Activated naive CD8-positive, alpha-beta T cell treated with anti-CD3 and anti-CD28 coated beads, Interleukin-2, amount 50 U/mL, for 16 hours (primary cell): ENCODE measurements around the gene ADAT2.

Source experiments
- DNase-seq: peaks from one replicate; pipeline ENCODE4 v3.0.0-alpha.2; 2020; ENCODE audit warnings: low read depth, low spot score

ADAT2 gene

DNA sequence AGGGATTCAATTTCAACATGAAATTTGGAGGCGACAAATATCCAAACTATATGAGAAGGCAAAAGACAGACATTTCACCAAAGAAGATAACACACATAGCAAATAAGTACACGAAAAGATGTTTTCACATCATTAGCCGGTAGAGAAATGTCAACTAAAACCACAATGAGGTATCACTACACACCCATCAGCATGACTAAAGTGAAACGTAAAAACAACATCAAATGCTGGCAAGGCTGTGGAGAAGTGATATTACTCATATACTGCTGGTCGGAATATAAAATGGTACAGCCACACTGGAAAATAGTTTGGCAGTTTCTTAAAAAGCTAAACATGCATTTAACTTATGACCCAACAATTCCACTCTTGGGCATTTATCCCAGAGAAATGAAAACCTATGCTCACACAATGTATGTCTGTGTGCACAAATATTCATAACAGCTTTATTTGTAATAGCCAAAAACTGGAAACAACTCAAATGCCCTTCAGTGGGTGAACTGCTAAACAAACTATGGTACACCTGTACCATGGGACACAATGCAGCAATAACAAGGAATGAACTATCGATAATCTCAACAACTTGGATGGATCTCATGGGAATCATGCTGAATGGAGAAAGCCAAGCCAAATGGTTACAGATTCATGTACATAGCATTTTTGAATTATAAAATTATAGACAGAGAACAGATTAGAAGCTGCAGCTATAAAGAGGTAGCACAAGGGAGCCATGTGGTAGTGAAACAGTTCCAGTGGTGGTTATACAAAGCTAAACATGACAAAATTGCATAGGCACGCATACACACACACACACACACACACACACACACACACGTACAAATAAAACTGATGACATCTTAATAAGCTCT lies 8.6 kb downstream of the ADAT2 start:
- no peak for DNase-seq

DNA sequence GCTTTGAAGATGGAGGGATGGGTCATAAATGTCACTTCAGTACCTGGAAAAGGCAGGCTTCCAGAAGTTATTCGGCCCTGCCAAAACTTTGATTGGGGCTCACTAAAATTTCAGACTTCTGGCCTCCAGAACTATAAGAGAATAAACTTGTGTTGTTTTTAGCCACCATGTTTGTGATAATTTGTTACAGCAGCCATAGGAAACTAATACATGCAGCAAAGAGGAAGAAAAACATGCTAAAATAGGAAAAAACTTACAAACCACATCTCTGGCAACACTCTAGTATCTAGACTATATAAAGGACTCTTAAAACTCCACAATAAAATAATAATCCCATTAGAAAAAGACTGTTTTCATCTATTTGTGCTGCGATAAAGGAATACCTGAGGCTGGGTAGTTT lies 9.5 kb downstream of the ADAT2 start:
- no peak for DNase-seq

DNA sequence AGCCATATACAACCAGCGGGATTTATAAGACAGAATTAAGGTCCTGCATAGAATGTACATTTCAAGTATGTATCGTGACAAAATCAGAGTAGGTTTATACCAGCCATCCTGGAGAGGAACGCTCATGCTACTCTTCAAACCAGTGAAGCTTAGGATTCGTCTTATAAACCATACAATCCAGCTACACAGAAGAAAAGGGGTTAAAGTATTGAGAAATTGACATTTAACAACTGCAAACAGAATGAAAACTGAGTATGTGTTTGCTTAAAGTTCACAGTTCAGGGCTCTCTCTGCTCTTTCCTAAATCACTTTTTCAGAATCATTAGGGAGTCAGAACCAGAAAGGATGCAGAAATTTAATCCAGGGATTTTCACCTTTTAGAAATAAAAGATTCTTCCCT lies 17.9 kb downstream of the ADAT2 start:
- no peak for DNase-seq

DNA sequence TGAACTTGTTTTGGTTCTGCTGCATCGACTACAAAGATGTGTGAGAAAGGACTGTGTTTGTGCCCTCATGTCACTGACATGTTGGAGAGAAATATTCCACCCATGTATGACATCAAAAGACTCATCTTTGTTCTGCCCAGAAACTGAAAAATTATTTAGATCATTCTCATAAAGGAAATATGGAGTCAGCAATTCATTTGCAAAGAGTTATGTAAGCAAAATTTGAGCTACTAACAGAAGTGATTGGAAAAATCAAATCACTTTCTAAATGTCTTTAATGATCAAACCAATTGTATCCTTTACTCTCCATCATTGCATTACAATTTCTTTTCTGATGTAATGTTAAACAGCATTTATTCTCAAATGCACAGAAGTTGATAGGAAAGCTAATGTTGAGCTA lies 19.3 kb downstream of the ADAT2 start:
- DNase-seq, result no peak

DNA sequence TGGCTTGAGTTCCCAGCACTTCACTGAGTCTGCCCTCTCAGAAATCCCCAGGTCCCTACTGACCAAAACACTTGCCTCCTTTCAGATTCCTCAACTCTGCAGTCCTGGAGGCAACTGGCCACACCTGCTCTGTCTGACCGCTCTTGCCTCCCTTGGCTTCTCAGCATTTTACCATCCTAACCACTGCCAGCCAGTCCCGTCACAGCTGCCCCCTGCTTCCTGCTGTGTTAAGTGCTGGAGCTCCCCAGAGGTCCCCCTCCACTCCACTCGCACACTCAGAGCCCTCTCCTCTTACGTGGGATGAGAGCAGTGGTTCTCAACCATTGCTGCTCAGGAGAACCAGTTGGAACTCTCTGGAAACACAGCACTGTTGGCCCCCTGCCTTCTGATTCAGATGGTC lies 20.5 kb downstream of the ADAT2 start:
- DNase-seq, result no peak

DNA sequence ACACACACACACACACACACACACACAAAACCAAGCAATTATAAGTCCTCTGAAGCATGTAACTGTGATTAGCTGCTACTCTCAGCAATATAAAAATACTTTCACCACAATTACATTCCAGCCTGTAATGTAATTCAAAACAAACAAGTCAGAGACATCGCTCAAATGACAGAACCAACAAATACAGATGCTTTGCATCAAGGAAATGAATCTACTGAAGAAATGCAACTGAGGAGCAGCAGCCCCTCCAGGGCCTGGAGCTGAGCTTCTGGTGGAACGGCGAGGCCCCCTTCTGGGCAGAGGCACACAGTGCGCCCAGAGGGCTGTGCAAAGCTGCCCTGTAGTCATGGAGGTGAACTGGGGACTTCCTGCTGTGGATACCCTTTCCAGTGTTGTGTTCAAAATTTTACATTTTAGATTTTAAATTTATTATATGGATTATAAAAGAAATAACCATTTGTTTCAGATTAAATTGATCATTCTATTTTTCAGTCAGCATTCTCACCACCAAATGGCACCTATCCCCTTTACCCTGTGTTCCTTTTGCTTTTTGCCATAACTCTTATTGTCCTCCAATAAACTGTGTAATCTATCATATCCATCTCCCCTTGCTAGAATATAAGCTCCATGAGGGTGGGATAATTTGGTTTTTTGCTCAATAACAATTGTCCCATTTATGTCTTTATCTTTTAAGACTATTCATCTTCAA lies 23.2 kb downstream of the ADAT2 start:
- DNase-seq, result peak; percentile 45

DNA sequence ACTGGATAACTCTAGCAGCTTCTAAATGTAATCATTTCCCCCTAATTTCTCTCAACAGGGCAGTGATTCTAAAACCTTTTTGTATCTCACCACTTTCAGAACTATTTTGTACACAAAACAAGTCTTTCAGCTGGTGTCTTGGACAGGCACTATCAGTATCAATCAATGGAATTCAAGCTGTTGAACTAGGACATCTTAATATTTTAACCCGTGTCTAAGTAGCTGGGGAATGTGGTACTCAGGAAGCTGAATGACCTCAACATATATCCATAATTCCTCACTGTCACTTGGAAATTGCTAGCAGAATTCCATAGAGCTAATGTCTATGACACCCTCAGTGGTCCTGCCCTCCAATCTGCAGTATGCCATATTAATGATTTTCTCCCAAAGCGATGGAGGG lies 24.5 kb downstream of the ADAT2 start:
- DNase-seq, result no peak

DNA sequence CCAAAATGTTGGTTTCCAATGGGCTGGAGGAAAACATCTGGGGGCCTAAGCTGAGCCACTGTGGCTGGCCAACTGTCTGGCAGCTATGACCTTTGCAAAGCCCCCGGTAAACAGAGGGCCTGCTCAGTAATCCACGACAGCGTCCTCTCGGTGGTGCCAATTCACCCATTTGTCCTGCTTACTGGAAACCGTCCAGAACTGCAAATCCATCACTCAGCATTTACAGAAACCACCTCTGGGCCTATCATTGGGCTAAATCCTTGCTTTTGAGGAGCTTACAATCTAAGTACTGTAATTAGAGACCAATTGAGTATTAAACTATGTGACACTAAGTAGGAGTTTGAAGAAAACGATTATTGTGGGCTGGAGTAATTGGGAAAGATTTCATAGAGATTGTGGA lies 31.0 kb downstream of the ADAT2 start:
- no peak for DNase-seq

DNA sequence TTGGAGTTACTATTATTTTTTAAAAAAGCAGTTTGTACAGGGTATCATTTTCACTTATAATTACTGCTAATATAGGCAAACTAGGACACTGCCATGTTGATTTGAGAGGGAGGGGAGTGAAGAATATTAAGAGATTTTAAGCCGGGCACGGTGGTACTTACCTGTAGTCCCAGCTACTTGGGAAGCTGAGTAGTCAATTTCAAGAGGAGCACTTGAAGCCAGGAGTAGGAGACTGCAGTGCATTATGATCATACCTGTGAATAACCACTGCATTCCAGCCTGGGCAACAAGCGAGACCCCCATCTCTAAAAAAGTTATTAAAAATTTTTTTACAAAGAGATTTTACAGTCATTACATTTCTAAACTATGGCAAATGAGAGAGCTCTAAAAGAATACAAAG lies 35.7 kb downstream of the ADAT2 start:
- no peak for DNase-seq

DNA sequence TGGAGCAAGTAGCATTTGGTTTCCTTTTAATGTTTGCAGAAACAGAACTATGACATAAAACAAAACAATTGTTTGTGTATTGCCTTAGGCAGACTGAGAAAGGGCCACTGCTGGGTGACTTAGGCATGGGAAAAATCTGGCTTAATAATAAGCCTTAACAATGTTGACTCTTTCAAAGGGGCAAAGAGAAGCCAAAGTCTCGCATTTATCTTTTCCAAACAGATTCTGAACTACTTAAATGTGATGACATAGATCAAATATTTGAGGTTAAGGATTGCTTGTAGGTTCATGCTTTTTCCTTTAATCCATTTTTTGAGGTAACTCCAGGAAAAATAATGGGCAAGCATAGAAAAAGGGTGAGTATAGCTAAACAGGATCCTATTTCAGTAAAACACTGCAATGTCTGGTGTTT lies 39.6 kb downstream of the ADAT2 start:
- no peak for DNase-seq

DNA sequence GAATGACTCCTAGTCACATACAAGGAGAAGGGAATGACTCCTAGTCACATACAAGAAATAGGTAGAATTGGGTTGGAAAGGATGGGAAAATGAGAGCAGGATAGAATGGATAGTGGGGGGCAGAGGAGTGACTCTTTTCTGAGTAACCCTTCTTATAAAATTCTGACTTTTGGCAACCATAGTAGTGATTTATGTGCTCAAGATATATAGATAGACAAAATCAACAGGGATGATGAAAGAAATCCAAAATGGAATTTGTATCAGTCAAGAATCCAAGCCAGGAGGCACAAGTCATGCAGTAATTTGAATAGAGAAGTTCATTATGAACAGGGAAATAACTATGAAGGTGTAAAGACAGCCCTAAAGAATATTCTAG lies 41.7 kb downstream of the ADAT2 start:
- DNase-seq, result no peak

DNA sequence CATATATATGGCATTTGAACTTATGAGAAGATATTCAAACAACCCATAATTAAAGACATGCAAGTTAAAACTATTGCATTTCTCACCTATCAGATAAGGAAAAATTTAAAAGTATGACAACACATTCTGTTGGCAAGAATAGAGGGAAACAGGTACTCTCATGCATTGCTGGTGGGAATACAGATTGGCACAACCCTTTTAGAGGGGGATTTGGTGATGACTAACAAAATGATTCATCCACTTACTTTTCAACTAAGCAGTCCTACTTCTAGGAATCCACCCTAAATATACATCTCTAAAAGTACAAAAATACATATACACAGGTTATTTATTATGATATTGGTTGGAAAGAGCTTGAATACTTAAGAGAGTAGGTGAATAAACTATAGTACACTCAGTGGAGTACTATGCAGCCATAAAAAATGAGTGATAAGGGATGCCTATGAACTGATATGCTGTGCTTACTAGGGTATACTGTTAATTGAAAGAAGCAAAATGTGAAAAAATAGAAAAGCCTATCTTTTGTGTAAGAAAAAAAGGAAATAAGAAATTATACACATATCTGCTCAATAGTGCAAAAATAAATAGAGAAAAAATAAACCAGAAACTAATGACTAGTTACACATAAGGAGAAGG lies 42.2 kb downstream of the ADAT2 start:
- DNase-seq, result no peak

DNA sequence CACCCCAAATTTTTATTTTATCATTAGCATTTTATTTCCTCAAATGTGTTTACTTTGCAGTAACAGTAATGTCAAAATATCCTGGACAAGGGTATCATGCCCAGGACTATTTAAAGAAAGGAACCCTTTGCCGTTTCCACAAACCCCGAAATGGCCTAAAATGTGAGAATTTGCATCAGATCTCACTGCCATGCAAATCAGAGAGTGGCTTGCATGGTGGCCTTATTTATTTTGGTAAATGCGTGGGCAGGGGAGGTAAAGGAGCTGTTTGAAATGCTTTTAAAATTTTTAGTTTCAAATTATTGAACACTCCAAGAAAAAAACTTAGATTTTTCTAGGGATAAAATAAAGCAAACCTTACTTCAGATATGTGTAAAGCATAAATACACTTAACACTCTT lies 43.8 kb downstream of the ADAT2 start:
- no peak for DNase-seq

DNA sequence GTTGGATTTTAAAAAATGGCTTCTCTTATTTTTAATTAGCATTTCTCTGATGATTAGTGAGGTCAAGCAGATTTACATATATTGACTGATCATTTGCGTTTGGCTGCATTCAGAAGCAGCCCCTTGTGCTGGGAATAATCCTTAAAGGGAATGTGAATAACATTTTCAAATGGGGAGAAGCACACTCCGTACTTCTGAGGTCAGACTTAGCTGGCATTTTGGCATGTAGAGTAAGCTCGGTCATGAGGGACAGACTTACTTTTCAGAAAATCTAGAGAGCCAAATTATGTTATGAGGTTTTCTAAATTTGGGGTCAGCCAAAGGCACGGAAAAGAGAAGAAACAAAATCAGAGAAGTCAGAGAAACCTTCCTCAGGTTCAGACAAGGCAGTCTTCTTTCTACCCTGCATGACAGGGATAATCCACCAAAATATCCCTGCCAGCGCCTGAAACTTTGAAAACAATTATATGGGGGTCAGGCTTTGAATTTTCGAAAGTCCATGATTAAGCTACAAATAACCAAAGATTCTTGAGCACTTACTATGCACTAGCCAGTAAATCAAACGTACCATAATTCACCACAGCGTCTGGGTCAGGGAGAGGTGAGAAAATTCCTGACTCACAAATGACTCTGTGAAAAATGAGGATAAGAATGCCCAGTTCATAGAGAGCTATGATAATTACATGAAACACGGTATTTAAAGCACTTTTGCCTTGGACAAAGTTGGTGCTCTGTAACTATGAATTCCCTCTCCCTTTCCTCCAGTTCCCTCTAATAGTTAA lies 44.9 kb downstream of the ADAT2 start:
- DNase-seq, result no peak

DNA sequence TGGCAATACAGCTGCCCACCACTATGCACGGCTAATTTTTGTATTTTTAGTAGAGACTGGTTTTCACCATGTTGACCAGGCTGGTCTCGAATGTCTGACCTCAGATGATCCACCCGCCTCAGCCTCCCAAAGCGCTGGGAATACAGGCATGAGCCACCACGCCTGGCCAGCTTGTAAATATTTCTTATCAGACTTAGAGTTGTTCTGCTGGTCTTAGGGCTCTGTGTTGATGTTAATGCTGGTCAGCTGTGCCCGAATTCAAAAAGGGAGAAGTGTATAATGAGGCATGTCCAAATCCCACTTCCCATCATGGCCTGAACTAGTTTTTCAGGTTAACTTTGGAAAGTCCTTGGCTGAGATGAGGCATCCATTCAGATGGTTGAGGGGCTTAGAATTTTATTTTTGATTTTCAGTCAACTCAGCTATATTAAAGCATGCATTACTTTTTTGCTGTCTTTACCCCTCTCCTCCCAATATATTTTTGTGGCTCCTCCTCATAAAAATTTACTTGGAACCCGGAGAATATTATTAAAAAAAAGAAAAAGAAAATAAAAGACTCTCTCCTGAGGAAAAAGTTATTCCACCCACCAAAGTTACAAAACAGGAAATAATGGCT lies 47.7 kb downstream of the ADAT2 start:
- no peak for DNase-seq

DNA sequence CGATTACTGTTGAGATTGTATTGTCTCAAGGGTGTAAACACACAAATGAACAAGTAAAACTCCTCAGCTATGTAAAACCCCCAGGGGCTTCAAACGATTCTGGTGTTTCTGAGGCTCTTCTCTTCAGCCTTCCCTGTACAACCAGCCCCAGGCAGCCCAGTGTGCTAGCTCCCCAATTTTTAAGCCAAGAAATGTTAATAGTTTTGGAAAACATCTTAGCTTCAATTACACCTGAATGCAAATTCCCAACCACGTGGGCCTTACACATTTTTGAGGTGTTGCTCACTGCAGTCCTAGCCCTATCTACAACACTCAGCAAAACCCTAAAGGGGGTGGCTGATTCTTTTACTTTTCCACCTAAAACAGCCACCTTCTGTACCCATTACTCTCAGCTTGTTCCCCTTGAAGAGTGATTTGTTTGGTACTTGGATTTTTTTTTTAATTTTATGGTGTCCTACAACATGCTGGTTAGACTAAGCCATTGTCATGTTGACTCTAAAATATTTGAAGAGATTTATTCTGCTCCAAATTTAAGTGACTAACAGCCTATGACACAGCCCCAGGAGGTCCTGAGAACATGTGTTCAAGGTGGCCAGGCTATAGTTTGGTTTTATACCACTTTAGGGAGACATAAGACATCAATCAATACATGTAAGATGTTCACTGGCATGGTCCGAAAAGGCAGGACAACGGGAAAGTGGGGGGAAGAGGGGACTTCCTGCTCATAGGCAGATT lies 48.7 kb downstream of the ADAT2 start:
- no peak for DNase-seq

DNA sequence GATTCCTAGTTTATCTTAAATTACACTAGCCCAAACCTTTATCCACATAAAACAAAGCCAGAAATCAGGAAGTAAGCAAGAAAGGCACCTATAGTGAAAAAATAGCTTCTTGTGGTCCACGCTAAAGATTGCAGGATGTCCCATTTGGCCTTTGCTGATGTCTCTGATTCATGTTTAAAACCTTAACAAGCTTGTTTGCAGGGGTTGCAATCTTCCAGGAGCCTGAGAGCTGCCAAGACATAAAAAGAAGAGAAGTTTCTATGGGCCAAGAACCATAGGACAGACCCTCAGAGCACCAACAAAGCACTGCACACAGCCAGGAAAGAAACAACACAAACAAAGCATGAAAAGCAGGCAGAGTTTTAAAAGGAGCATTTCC lies 49.4 kb downstream of the ADAT2 start:
- DNase-seq, result no peak

DNA sequence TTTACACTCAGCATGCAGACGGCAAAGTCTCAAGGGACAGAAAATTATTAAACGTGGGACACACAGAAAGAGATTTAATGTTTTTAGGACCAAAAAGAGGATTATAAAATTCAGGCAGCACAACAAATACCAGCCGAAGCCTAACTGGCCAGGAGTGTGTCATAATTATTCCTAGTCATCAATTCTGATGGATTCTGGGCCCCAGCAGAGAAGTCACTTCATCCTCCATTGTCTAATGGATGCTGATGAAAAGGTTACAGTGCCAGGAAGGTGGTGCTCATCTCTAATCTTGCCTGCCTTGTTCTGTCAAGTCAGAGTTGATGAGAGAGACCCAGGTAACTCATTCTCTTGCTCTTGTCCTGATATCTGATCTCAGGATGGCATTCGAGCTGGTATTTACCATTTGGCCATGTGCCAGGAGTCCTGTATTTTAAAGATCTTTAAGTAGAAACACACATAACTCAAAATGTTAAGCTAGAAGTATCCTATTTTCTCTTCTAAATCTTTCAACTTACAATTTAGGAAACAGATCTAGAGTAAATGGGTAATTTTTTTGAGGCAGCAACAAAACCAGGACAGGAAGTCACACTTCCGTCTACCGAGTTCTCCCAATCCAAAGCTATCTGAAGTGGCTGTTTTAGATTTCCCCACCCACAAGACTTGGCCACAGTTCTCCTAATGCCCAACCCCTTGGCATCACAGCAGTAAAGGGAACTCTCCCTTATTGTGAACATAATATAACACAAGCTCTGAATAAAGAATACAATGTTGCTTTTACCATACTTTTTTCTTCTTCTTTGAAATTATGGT lies 50.0 kb downstream of the ADAT2 start:
- no peak for DNase-seq

DNA sequence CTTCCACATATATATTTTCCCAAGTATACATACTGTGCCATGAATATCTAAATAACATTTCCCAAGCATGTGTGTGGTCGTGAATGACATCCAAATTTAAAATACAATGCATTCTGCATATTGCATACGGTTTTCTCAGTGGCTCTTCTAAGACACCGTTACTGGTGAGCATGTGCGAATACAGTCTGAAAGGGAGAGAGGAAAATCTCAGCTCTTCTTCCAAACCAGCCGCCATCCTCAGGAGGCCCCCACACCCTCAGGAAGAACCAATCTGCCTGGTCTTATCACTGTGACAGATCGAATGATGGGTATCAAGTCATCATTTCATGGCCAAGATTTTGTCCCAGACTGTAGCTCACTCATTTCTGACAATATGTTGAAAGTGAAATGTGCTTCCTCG lies 50.7 kb downstream of the ADAT2 start:
- DNase-seq, result no peak

DNA sequence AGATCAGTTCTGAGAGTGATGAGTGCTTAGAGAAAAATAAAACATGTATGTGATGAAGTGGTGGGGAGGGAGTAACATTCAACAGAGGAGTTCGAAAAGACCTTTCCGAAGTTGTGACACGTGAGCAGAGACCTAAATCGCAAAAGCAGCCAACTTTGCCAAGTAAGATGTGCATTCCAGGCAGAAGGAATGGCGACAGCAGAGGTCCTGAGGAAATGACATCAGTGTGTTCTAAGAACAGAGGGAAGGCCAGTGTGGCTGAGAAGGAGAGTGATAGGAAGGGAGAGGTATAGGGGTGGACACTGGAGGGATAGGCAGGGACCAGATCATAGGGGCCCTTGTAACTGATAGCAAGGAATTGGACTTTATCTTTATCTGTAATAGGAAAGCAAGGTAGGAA lies 51.3 kb downstream of the ADAT2 start:
- no peak for DNase-seq
